Vagina (tissue), 2 donors: ENCODE measurements around the gene BNC2.

Source experiments
- POLR2A ChIP-seq, 2 donors: fragments of 450-650 bp; IDR thresholded peaks; one replicate each; pipeline ENCODE4 v1.6.1; 2017; ENCODE audit warnings: antibody characterized with exemption in 2 of 2, mild to moderate bottlenecking in 2 of 2, moderate library complexity in 2 of 2
- TF ChIP-seq, protein P1 (sequence below), 3 experiments: fragments of 450-650 bp in 2 of 3; fragments of 200-600 bp in 1 of 3; sonication (generic) in 1 of 3; IDR thresholded peaks; one replicate each; pipeline ENCODE4 v1.5.1; 2017 to 2019; ENCODE audit warnings: antibody characterized with exemption in 3 of 3, mild to moderate bottlenecking in 2 of 3, moderate library complexity in 2 of 3

DNA sequence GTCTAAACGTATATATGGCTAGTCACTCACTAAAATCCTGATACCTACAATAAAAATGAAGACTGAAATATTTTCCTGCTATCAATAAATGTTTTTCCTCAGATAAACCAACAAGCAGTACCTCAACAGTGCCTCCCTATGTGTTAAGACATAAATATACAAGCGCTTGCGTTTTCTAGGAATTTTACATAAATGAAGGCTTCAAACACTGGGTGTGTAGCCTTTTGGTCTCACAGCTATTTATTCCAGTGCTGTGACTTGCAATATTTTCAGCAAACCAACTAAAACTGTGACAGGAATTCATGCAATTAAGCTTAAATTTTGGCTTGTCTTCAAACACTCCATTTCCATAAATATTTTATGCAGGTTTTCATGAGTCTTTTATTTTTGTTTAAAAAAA is 437.0 kb downstream of the BNC2 start:
- TF ChIP-seq, protein P1, sequence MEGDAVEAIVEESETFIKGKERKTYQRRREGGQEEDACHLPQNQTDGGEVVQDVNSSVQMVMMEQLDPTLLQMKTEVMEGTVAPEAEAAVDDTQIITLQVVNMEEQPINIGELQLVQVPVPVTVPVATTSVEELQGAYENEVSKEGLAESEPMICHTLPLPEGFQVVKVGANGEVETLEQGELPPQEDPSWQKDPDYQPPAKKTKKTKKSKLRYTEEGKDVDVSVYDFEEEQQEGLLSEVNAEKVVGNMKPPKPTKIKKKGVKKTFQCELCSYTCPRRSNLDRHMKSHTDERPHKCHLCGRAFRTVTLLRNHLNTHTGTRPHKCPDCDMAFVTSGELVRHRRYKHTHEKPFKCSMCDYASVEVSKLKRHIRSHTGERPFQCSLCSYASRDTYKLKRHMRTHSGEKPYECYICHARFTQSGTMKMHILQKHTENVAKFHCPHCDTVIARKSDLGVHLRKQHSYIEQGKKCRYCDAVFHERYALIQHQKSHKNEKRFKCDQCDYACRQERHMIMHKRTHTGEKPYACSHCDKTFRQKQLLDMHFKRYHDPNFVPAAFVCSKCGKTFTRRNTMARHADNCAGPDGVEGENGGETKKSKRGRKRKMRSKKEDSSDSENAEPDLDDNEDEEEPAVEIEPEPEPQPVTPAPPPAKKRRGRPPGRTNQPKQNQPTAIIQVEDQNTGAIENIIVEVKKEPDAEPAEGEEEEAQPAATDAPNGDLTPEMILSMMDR (IDR thresholded peaks at IDR 0.05) = no peak
- no peak for TF ChIP-seq POLR2A (IDR thresholded peaks at IDR 0.05)
